PC-3 (cell line): ENCODE measurements around the gene RHOH. TPM values are rescaled to one million over a fixed set of nuclear protein-coding genes. Genes with fewer than 3 reads are reported as not detected.

Source experiments
- ATAC-seq: fragments of 200-7000 bp; cut with Tn5 transposase; 2 replicates; pipeline ENCODE4 v1.9.1; 2020; ENCODE audit warnings: mild to moderate bottlenecking, moderate library complexity
- BruUV-seq: library from RNA; stranded (reverse); fragments of 400-500 nt; replicated peaks from 2 replicates; lab custom pipeline; 2021; lab: Mats Ljungman, UMichigan
- CTCF ChIA-PET: fragments of 300-600 bp; sonication (Branson Sonifier 250); formaldehyde crosslinking; loops from one replicate; lab custom pipeline; 2022; ENCODE audit warnings: antibody characterized with exemption; lab: Charles Lee
- POLR2A ChIA-PET: fragments of 300-600 bp; sonication (Branson Sonifier 250); formaldehyde crosslinking; loops from one replicate; lab custom pipeline; 2022; ENCODE audit warnings: antibody characterized with exemption; ENCODE audit not compliant: unreplicated experiment; lab: Charles Lee
- DNase-seq: peaks from one replicate; pipeline ENCODE4 v3.0.0-alpha.2; 2015
- H2AFZ ChIP-seq: fragments of 300-600 bp; sonication (generic); 2 replicates; pipeline ENCODE4 v1.6.0; 2016; ENCODE audit warnings: antibody characterized with exemption, low read length
- H3F3A ChIP-seq: fragments of 300-600 bp; sonication (generic); one replicate; pipeline ENCODE4 v1.6.0; 2017; ENCODE audit warnings: antibody characterized with exemption, low read length, control low read depth, mild to moderate bottlenecking; ENCODE audit not compliant: unreplicated experiment
- H3K27ac ChIP-seq: fragments of 300-600 bp; sonication (generic); 2 replicates; pipeline ENCODE4 v1.5.1; 2016; ENCODE audit warnings: mild to moderate bottlenecking, low read length
- H3K27me3 ChIP-seq: fragments of 300-600 bp; sonication (generic); 2 replicates; pipeline ENCODE4 v1.6.1; 2016; ENCODE audit warnings: low read length, mixed read lengths
- H3K36me3 ChIP-seq: fragments of 300-600 bp; sonication (generic); 2 replicates; pipeline ENCODE4 v1.6.1; 2016; ENCODE audit warnings: low read depth, mixed run types, low read length, mixed read lengths
- H3K4me1 ChIP-seq: fragments of 300-600 bp; sonication (generic); 2 replicates; pipeline ENCODE4 v1.5.1; 2016; ENCODE audit warnings: low read length; ENCODE audit not compliant: insufficient read depth
- H3K4me2 ChIP-seq: fragments of 300-600 bp; sonication (generic); 2 replicates; pipeline ENCODE4 v1.6.0; 2016; ENCODE audit warnings: low read length
- H3K4me3 ChIP-seq: fragments of 300-600 bp; sonication (generic); 2 replicates; pipeline ENCODE4 v1.5.1; 2016; ENCODE audit warnings: mild to moderate bottlenecking, low read length, mixed read lengths
- H3K79me2 ChIP-seq: fragments of 300-600 bp; sonication (generic); 2 replicates; pipeline ENCODE4 v1.6.1; 2017; ENCODE audit warnings: low read length, mixed read lengths
- H3K9ac ChIP-seq: fragments of 300-600 bp; sonication (generic); 2 replicates; pipeline ENCODE4 v1.6.0; 2016; ENCODE audit warnings: mild to moderate bottlenecking, low read length
- H3K9me2 ChIP-seq: fragments of 300-600 bp; sonication (generic); replicated peaks from 2 replicates; pipeline ENCODE4 v1.6.1; 2016; ENCODE audit warnings: mixed run types, low read length, mixed read lengths
- H3K9me3 ChIP-seq: fragments of 300-600 bp; sonication (generic); 2 replicates; pipeline ENCODE4 v1.6.1; 2016; ENCODE audit warnings: low read length, mixed read lengths
- H4K20me1 ChIP-seq: fragments of 300-600 bp; sonication (generic); 2 replicates; pipeline ENCODE4 v1.6.1; 2016; ENCODE audit warnings: low read length, mixed read lengths
- EZH2 ChIP-seq: fragments of 300-600 bp; sonication (generic); IDR thresholded peaks from one replicate; pipeline ENCODE4 v1.6.1; 2017; ENCODE audit warnings: antibody characterized with exemption, mild to moderate bottlenecking, low read length; ENCODE audit not compliant: unreplicated experiment
- EZH2phosphoT487 ChIP-seq: fragments of 300-600 bp; sonication (generic); IDR thresholded peaks from 2 replicates; pipeline ENCODE4 v1.6.1; 2018; ENCODE audit warnings: mild to moderate bottlenecking, antibody characterized with exemption, low read length, borderline replicate concordance
- intact Hi-C: fragments of 100-400 bp; cut with micrococcal nuclease; formaldehyde crosslinking; loops from 2 replicates; pipeline ENCODE4 v1.9.0; 2023
- total RNA-seq: library from RNA; depleted of rRNA; stranded (reverse); fragments of >200 nt; gene quantifications from 2 replicates; pipeline ENCODE4 v1.2.3, GENCODE V29; 2014
- TF ChIP-seq, protein P1 (sequence below): fragments of 300-600 bp; sonication (generic); conservative IDR thresholded peaks from 2 replicates; pipeline ENCODE4 v1.5.1; 2017; ENCODE audit warnings: antibody characterized with exemption, low read depth, mild to moderate bottlenecking, low read length

Gene RHOH
- total RNA-seq, 1 experiment from 2014 or later: not detected

DNA sequence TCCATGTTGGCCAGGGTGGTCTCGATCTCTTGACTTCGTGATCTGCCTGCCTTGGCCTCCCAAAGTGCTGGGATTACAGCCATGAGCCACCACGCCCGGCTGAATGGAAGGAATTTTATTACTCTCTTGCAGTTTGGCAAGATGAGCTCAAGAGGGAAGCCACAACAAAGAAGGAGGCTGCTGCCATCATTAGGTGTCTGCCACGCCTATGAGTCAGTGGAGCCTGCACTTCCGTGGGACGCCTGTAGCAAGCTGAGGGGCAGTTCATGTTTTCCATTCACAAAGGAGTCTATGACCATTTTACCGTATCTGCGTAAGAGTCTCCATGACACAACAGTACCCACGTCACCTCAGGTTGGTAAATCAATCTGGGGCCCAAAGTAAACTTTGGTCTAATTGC, 87.1 kb downstream of the RHOH start:
- no TSS peak for BruUV-seq
- POLR2A ChIA-PET: no interaction called here
- peak; percentile 95 for ATAC-seq

DNA sequence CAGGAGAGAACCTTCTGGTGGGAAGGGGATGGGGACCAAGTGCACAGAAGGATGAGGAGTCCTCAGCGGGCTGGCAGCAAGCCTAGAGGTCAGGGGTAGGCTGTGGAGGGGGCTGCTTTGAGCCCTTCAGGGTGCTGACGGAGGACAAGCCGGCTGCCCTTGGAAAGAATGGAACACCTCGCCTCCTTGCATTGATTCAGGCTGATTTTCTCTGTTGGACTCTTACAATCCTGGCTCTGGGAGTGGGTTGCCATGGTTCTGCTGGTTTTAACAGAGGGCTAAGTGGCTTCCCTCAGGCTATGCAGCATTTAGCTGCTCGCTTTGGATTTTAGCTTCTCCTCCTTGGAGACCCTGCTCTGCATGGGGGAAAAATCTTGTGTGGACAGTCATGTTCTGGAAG, 88.9 kb downstream of the RHOH start:
- no peaks in the 10 kb centered on the region for H3K36me3 ChIP-seq
- H3K27ac ChIP-seq: no peak overlapping the region
- intact Hi-C loops: no loop called here
- H3K9me2 ChIP-seq: no peaks in the 10 kb centered on the region
- H3K4me3 ChIP-seq: no peak overlapping the region
- ChIA-PET CTCF (no interaction called here), POLR2A (interaction anchor here (0.6 kb wide), 1 partner anchor 95 kb away, joined by 10 read pairs; no protein-coding TSS in a partner anchor)
- H2AFZ ChIP-seq: no peak overlapping the region
- no peak overlapping the region for H3K4me2 ChIP-seq
- H3F3A ChIP-seq: no peaks in the 10 kb centered on the region
- DNase-seq (no peak), ATAC-seq (no peak)
- TF ChIP-seq EZH2: no peak
- TF ChIP-seq, protein P1, sequence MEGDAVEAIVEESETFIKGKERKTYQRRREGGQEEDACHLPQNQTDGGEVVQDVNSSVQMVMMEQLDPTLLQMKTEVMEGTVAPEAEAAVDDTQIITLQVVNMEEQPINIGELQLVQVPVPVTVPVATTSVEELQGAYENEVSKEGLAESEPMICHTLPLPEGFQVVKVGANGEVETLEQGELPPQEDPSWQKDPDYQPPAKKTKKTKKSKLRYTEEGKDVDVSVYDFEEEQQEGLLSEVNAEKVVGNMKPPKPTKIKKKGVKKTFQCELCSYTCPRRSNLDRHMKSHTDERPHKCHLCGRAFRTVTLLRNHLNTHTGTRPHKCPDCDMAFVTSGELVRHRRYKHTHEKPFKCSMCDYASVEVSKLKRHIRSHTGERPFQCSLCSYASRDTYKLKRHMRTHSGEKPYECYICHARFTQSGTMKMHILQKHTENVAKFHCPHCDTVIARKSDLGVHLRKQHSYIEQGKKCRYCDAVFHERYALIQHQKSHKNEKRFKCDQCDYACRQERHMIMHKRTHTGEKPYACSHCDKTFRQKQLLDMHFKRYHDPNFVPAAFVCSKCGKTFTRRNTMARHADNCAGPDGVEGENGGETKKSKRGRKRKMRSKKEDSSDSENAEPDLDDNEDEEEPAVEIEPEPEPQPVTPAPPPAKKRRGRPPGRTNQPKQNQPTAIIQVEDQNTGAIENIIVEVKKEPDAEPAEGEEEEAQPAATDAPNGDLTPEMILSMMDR: no peak
- TF ChIP-seq EZH2phosphoT487: no peak
- 0 out of 2 replicates have a peak overlapping the region, but pooled peaks have one; percentile 77 for H3K9ac ChIP-seq
- H4K20me1 ChIP-seq: no peaks in the 10 kb centered on the region
- no peaks in the 10 kb centered on the region for H3K27me3 ChIP-seq
- H3K79me2 ChIP-seq: no peaks in the 10 kb centered on the region
- no TSS peak for BruUV-seq
- H3K4me1 ChIP-seq: peaks cover 22% of the 10 kb centered on the region
- no peaks in the 10 kb centered on the region for H3K9me3 ChIP-seq

More for the DNA sequence above, 87.1 kb downstream of the RHOH start:
- Histone ChIP-seq H3K36me3 (no peaks in the 10 kb centered on the region), H3K9me2 (no peaks in the 10 kb centered on the region), H3K4me2 (peak overlapping the region; percentile 18; the same call in 1 of the 2 replicates), H3K27me3 (no peaks in the 10 kb centered on the region), H3K9ac (peak overlapping the region; percentile 77), H2AFZ (no peak overlapping the region), H3F3A (no peaks in the 10 kb centered on the region), H3K4me3 (no peak overlapping the region), H3K9me3 (no peaks in the 10 kb centered on the region), H3K4me1 (peaks cover 13% of the 10 kb centered on the region), H3K27ac (peak overlapping the region; percentile 90), H3K79me2 (no peaks in the 10 kb centered on the region), H4K20me1 (no peaks in the 10 kb centered on the region)
- TF ChIP-seq EZH2phosphoT487: no peak
- TF ChIP-seq, protein P1: 0 out of 2 replicates have a peak, but pooled peaks have one; percentile 16
- DNase-seq: peak; percentile 82
- intact Hi-C loops: no loop called here
- CTCF ChIA-PET: interaction anchor here (0.6 to 1.0 kb wide), 4 partner anchors 26 to 435 kb away, joined by 3 to 6 read pairs (median 3); no protein-coding TSS in a partner anchor

DNA sequence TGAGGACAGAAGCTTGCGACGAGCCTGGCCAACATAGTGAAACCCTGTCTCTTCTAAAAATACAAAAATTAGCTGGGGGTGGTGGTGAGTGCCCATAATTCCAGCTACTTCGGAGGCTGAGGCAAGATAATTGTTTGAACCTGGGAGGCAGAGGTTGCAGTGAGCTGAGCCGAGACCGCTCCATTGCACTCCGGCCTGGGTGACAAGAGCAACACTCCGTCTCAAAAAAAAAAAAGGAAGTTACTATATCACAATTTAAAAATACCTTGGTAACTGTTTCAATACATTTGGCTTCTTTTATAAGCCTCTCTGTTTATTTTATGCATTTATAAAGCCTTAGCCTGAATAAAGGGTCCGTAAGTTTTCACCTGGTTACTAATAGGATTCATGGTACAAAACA, 91.7 kb downstream of the RHOH start:
- Histone ChIP-seq H3K9ac (no peak overlapping the region), H3F3A (no peaks in the 10 kb centered on the region), H3K4me2 (no peak overlapping the region), H3K4me1 (peaks cover 27% of the 10 kb centered on the region), H3K9me2 (no peaks in the 10 kb centered on the region), H3K27me3 (no peaks in the 10 kb centered on the region), H3K4me3 (no peak overlapping the region), H3K27ac (no peak overlapping the region), H3K79me2 (no peaks in the 10 kb centered on the region), H3K36me3 (no peaks in the 10 kb centered on the region), H4K20me1 (no peaks in the 10 kb centered on the region), H3K9me3 (no peaks in the 10 kb centered on the region), H2AFZ (no peak overlapping the region)
- ATAC-seq (no peak), DNase-seq (no peak)
- ChIA-PET CTCF (no interaction called here), POLR2A (no interaction called here)
- TF ChIP-seq EZH2phosphoT487: no peak
- TF ChIP-seq, protein P1: no peak
- TF ChIP-seq EZH2: no peak
- intact Hi-C loops: no loop called here
- BruUV-seq: no TSS peak
